ENCODE results near the gene BPI. TPM values are rescaled to one million over a fixed set of nuclear protein-coding genes. Genes with fewer than 3 reads are reported as not detected.

The BPI gene
- total RNA-seq, 1 donor from 2014 or later = not detected

DNA sequence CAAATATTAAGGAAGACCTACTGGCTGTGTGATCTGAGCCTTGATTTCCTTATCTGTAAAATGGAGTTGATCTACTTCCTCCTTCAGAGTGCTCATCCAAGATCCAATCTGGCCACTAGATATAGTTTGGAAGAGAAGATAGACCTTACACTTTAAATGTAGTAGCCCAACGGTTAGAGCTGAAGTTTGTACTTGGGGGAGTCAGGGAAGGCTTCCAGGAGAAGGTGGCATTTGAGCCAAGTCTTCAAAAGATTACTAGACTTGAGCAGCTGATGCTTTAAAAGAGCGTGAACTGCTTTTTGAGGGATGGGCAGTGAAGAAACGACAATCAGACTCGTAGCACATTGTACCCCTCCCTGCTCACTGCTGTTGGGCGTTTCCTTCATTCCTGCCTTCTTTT lies 45.9 kb downstream of the BPI start:
- no peak for DNase-seq (ENCODE audit: low spot score in 2 of 2)

GRCh38 chr20:38350879-38351775 lies 47.2 kb downstream of the BPI start:
- H3K4me3 ChIP-seq = no peak overlapping the region
- no peaks in the 10 kb centered on the region for H3K36me3 ChIP-seq
- TF ChIP-seq, protein P1, sequence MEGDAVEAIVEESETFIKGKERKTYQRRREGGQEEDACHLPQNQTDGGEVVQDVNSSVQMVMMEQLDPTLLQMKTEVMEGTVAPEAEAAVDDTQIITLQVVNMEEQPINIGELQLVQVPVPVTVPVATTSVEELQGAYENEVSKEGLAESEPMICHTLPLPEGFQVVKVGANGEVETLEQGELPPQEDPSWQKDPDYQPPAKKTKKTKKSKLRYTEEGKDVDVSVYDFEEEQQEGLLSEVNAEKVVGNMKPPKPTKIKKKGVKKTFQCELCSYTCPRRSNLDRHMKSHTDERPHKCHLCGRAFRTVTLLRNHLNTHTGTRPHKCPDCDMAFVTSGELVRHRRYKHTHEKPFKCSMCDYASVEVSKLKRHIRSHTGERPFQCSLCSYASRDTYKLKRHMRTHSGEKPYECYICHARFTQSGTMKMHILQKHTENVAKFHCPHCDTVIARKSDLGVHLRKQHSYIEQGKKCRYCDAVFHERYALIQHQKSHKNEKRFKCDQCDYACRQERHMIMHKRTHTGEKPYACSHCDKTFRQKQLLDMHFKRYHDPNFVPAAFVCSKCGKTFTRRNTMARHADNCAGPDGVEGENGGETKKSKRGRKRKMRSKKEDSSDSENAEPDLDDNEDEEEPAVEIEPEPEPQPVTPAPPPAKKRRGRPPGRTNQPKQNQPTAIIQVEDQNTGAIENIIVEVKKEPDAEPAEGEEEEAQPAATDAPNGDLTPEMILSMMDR (IDR thresholded peaks at IDR 0.05) = no peak
- intact Hi-C loops (cut with DNase I) = no loop called here
- no peaks in the 10 kb centered on the region for H3K4me1 ChIP-seq
- H3K9me3 ChIP-seq = no peaks in the 10 kb centered on the region
- H3K27ac ChIP-seq = peak overlapping the region; percentile 1 to 34
- peak in 1 of 2 donors; percentile 74 for DNase-seq (ENCODE audit: low spot score in 2 of 2)
- H3K27me3 ChIP-seq = no peaks in the 10 kb centered on the region

More for the DNA sequence above, 45.9 kb downstream of the BPI start:
- intact Hi-C loops (cut with DNase I) = no loop called here
- no peaks in the 10 kb centered on the region for H3K4me1 ChIP-seq
- H3K4me3 ChIP-seq = no peak overlapping the region
- no peaks in the 10 kb centered on the region for H3K36me3 ChIP-seq
- no peaks in the 10 kb centered on the region for H3K27me3 ChIP-seq
- no peaks in the 10 kb centered on the region for H3K9me3 ChIP-seq
- H3K27ac ChIP-seq = no peak overlapping the region
- TF ChIP-seq, protein P1 (IDR thresholded peaks at IDR 0.05) = no peak

- Histone ChIP-seq H3K4me3 (no peak overlapping the region), H3K4me1 (no peaks in the 10 kb centered on the region), H3K27me3 (no peaks in the 10 kb centered on the region), H3K27ac (no peak overlapping the region), H3K36me3 (no peaks in the 10 kb centered on the region), H3K9me3 (no peaks in the 10 kb centered on the region)
- no peak for DNase-seq (ENCODE audit: low spot score in 2 of 2)
- TF ChIP-seq, protein P1 (IDR thresholded peaks at IDR 0.05) = no peak
- intact Hi-C loops (cut with DNase I) = no loop called here
Observed at GRCh38 chr20:38353316-38353715, 49.4 kb downstream of the BPI start.

GRCh38 chr20:38354227-38354626 lies 50.3 kb downstream of the BPI start:
- Histone ChIP-seq H3K36me3 (no peaks in the 10 kb centered on the region), H3K27me3 (no peaks in the 10 kb centered on the region), H3K4me3 (no peak overlapping the region), H3K27ac (no peak overlapping the region), H3K4me1 (no peaks in the 10 kb centered on the region), H3K9me3 (no peaks in the 10 kb centered on the region)
- intact Hi-C loops (cut with DNase I) = no loop called here
- TF ChIP-seq, protein P1 (IDR thresholded peaks at IDR 0.05) = no peak
- DNase-seq (ENCODE audit: low spot score in 2 of 2) = no peak

- TF ChIP-seq, protein P1 (IDR thresholded peaks at IDR 0.05) = no peak
- Histone ChIP-seq H3K27me3 (no peaks in the 10 kb centered on the region), H3K36me3 (no peaks in the 10 kb centered on the region), H3K4me1 (no peaks in the 10 kb centered on the region), H3K9me3 (no peaks in the 10 kb centered on the region), H3K27ac (no peak overlapping the region), H3K4me3 (no peak overlapping the region)
- DNase-seq (ENCODE audit: low spot score in 2 of 2) = no peak
- intact Hi-C loops (cut with DNase I) = no loop called here
Observed at GRCh38 chr20:38355161-38356012, 51.4 kb downstream of the BPI start.
